Colon (tissue), 2 donors: ENCODE measurements around the gene ITSN2.
"Not testable (repeated sequence)": the region's sequence is repeated elsewhere in the genome, so short reads cannot be mapped to it uniquely, and the experiment has no call there.

Experiments
- FAIRE-seq: peaks from 2 replicates; lab custom pipeline; 2012; peaks lifted over from hg19 to GRCh38; lab: Jason Lieb, UNC
- donor health status: control.
- donor health status: control.

Gene ITSN2

GRCh38 chr2:24211408-24211807 is 148.9 kb downstream of the ITSN2 start:
- no peak for FAIRE-seq

- FAIRE-seq = no peak
These were observed 149.6 kb downstream of the ITSN2 start for GRCh38 chr2:24210723-24211122.

- FAIRE-seq = no peak
These were observed 150.3 kb downstream of the ITSN2 start for GRCh38 chr2:24210106-24210455.

GRCh38 chr2:24209389-24210105 is 150.8 kb downstream of the ITSN2 start:
- FAIRE-seq = no peak

GRCh38 chr2:24208490-24208889 is 151.8 kb downstream of the ITSN2 start:
- FAIRE-seq = no peak

- no peak for FAIRE-seq
These were observed 153.0 kb downstream of the ITSN2 start for GRCh38 chr2:24207359-24207758.

- no peak for FAIRE-seq
These were observed 153.6 kb downstream of the ITSN2 start for GRCh38 chr2:24206714-24207113.

- no peak for FAIRE-seq
These were observed 154.1 kb downstream of the ITSN2 start for GRCh38 chr2:24206242-24206641.

- FAIRE-seq = no peak
These were observed 155.2 kb downstream of the ITSN2 start for GRCh38 chr2:24205131-24205530.

- no peak for FAIRE-seq
These were observed 155.8 kb downstream of the ITSN2 start for GRCh38 chr2:24204505-24204904.

GRCh38 chr2:24203787-24204150 is 156.6 kb downstream of the ITSN2 start:
- FAIRE-seq = no peak

- FAIRE-seq = no peak
These were observed 157.1 kb downstream of the ITSN2 start for GRCh38 chr2:24203029-24203786.

- no peak for FAIRE-seq
These were observed 159.5 kb downstream of the ITSN2 start for GRCh38 chr2:24200799-24201198.

- no peak for FAIRE-seq
These were observed 160.3 kb downstream of the ITSN2 start for GRCh38 chr2:24199968-24200590.

GRCh38 chr2:24197213-24197612 is 163.1 kb downstream of the ITSN2 start:
- not testable (repeated sequence) for FAIRE-seq

- no peak for FAIRE-seq
These were observed 168.5 kb downstream of the ITSN2 start for GRCh38 chr2:24191848-24192247.

GRCh38 chr2:24191156-24191555 is 169.2 kb downstream of the ITSN2 start:
- FAIRE-seq = no peak

- no peak for FAIRE-seq
These were observed 169.8 kb downstream of the ITSN2 start for GRCh38 chr2:24190503-24190902.

GRCh38 chr2:24189551-24189950 is 170.8 kb downstream of the ITSN2 start:
- FAIRE-seq = no peak

- FAIRE-seq = no peak
These were observed 176.8 kb downstream of the ITSN2 start for GRCh38 chr2:24183366-24184069.

- no peak for FAIRE-seq
These were observed 177.8 kb downstream of the ITSN2 start for GRCh38 chr2:24182507-24182906.

- no peak for FAIRE-seq
These were observed 178.5 kb downstream of the ITSN2 start for GRCh38 chr2:24181849-24182248.

- no peak for FAIRE-seq
These were observed 180.7 kb downstream of the ITSN2 start for GRCh38 chr2:24179683-24180082.
